IPS-18c (cell line): ENCODE results near the gene MAPK9.

ENCODE experiments used
- H3K4me3 ChIP-seq: 2 replicates; pipeline ENCODE4 v1.7.0; 2013; ENCODE audit warnings: low read depth, mild to moderate bottlenecking, low read length, moderate library complexity; ENCODE audit not compliant: insufficient read depth
- H3K9me3 ChIP-seq: one replicate; pipeline ENCODE4 v1.6.1; 2013; ENCODE audit warnings: mild to moderate bottlenecking, low read length, moderate library complexity; ENCODE audit not compliant: control insufficient read depth, insufficient read depth

The MAPK9 gene

GRCh38 chr5:180329606-180330269 lies 37.9 kb upstream of the MAPK9 start:
- Histone ChIP-seq H3K4me3 (no peak overlapping the region), H3K9me3 (no peaks in the 10 kb centered on the region)

GRCh38 chr5:180329138-180329435 lies 37.2 kb upstream of the MAPK9 start:
- Histone ChIP-seq H3K4me3 (no peak overlapping the region), H3K9me3 (no peaks in the 10 kb centered on the region)

GRCh38 chr5:180328296-180329137 lies 36.6 kb upstream of the MAPK9 start:
- Histone ChIP-seq H3K4me3 (no peak overlapping the region), H3K9me3 (no peaks in the 10 kb centered on the region)

GRCh38 chr5:180326989-180327565 lies 35.2 kb upstream of the MAPK9 start:
- Histone ChIP-seq H3K9me3 (no peaks in the 10 kb centered on the region), H3K4me3 (no peak overlapping the region)

- no peak overlapping the region for H3K4me3 ChIP-seq
These were observed 32.7 kb upstream of the MAPK9 start for GRCh38 chr5:180324601-180324950.

GRCh38 chr5:180323941-180324600 lies 32.2 kb upstream of the MAPK9 start:
- no peaks in the 10 kb centered on the region for H3K9me3 ChIP-seq
- H3K4me3 ChIP-seq: no peak overlapping the region

More at GRCh38 chr5:180324601-180324950, 32.7 kb upstream of the MAPK9 start:
- no peaks in the 10 kb centered on the region for H3K9me3 ChIP-seq

DNA sequence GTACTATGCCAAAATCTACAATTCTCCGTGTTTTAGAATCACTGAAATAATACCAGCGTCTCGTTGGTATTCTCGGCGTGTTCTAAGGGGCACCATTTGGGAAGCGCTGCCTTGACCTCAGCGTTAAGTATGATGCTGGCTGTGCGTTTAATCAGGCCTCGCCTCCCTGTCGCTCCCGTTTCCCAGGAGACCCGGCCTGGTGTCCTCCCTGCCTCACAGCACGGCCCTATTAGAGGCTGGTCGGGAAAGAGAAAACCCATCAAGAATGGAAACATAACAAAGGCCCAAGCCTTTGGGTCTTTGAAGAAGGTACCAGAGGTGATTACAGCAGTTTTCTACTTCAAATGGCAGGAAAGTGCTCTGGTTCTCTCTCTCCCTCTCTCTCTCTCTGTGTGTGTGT lies 31.3 kb upstream of the MAPK9 start:
- Histone ChIP-seq H3K4me3 (no peak overlapping the region), H3K9me3 (no peaks in the 10 kb centered on the region)

GRCh38 chr5:180318456-180319089 lies 26.7 kb upstream of the MAPK9 start:
- Histone ChIP-seq H3K9me3 (no peaks in the 10 kb centered on the region), H3K4me3 (no peak overlapping the region)

DNA sequence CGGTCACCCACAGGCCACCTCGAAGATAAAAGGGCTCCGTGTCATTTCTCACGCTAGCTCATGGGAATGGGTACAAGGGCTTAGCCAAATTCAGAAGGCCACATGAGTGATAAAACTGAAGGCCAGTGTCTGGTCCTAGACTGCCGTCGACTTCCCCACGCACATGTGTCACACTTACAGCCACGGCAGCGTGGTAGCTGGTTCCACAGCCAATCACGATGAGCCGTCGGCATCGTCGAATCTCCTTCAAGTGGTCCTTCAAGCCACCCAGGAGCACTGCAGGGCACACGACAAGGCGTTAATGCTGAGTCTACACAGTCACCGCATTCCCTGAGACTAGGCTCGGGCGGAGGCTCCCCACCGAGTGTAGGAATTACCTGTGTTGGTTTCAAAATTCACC lies 24.7 kb upstream of the MAPK9 start:
- Histone ChIP-seq H3K4me3 (no peak overlapping the region), H3K9me3 (no peaks in the 10 kb centered on the region)

DNA sequence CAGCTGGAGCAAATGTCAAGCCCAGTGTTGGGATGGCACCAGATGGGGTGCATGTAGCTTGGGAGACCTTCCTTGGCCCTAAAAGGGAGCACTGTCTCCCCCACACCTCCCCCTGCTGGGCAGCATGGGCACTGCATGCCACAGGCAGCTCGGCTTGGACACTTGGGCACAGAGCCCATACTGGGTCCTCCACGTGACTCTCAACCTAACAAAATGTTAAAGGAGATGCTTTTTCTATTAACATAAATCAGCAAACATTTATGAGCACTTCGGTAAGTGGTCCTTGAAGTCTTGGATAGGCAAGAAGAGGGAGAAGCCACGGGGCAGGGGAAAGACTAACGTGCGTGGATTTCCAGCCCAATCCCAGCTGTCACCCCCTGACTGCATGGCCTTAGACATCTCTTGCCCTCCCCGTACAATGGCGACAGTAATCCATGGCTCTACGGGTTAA lies 23.9 kb upstream of the MAPK9 start:
- no peaks in the 10 kb centered on the region for H3K9me3 ChIP-seq

DNA sequence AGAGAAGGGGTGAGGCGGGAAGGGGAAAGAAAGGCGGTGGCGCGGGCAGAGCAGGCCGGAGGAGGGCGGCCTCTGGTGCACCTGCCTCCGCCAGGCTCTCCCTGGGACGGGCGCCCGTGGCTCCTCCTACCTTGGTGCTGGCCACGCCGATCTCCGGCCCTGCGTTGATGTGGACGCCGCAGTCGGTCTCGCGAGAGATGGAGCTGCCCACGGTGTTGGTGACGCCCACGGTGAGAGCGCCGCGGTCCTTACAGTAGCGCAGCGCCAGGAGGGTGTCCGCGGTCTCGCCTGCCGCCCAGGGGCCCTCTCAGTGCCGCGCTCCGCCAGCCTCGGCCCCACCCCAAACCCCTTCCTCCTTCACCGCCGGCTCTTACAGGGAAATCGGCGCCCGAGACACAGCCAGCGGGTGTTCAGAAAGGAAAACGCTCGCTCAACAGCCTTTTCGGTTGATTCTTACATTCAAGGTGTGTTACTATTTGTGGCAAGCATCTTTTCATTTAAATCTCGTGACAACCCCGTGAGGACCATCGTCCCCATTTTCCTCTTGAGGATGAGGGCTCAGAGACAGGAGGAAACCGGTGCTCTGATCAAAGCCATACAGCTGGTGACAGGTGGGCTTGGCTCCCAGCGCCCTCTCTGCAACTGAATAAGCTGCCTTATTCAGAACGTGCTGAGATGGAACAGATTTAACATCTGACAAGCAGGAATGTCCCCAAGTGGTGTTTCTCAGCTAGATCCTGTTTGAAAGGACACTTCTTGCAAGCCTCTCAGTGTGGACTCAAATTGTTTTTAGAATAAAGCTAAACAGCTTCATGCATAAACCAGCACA lies 22.0 kb upstream of the MAPK9 start:
- H3K9me3 ChIP-seq: no peaks in the 10 kb centered on the region
- H3K4me3 ChIP-seq: peak overlapping the region; percentile 28

More for the DNA sequence above, 23.9 kb upstream of the MAPK9 start:
- H3K4me3 ChIP-seq: no peak overlapping the region

DNA sequence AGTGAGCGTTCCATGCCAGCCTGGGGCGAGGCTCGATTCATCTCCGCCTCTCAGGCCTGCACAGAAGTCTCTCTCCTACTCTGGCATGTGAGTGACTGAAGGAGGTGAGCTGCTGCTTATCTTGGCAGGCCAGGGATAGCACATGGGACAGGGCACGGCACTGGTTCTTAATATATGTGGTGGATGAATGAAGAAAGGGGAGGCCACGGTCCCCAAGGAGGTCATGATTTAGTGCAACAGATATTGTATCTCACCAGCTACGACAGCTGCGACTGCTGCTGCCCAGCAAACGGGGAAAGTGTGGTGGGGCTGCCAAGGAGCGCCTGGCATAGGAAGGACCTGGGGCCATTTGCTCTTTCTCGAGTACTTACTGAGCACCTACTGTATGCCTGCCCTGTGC lies 19.3 kb upstream of the MAPK9 start:
- Histone ChIP-seq H3K9me3 (no peaks in the 10 kb centered on the region), H3K4me3 (no peak overlapping the region)

- Histone ChIP-seq H3K9me3 (no peaks in the 10 kb centered on the region), H3K4me3 (no peak overlapping the region)
These were observed 14.9 kb upstream of the MAPK9 start for GRCh38 chr5:180306796-180307195.

GRCh38 chr5:180305481-180305880 lies 13.6 kb upstream of the MAPK9 start:
- Histone ChIP-seq H3K4me3 (no peak overlapping the region), H3K9me3 (no peaks in the 10 kb centered on the region)

DNA sequence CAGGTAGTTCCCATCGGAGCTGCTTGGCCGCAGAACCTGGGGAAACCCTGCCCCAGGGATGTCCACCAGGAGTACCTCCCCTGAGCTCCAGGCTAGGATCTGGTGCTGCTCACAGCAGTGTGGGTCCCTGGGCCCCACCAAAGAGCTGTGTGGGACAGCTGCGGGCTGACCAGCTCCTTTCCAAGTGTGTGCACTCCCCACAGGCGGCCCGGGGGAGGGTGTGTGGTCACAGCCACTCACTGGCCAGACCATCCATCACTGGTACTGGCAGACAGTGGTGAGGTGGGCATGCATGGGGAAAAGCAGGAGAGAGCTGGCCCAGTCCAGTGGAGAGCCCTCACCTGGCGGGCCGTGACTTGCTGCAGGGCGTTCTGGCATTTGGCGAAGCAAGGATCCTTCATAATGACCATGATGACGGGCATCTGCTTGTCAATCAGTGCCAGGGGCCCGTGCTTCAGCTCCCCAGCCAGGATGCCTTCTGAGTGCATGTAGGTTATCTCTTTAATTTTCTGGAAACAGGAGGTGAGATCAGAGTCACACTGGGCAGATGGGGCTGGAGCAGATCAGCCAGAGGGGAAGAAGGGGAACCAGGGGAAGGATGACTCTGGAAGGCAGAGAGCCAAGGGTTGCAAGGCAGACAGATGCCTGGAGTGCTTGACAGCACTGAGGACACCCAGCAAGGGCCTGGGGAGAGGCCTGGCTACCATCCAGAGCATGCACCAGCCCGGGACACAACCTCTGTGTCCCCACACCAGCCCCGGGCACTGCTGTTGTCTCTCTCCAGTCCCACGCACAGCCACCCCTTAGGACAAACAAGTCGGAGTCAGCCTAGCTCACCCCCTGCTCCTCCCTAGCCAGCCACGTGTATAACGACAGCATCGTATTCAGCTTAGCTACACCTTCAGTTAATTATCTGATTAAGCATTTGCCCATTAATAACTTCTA lies 12.8 kb upstream of the MAPK9 start:
- H3K4me3 ChIP-seq: no peak overlapping the region
- no peaks in the 10 kb centered on the region for H3K9me3 ChIP-seq

- Histone ChIP-seq H3K9me3 (no peaks in the 10 kb centered on the region), H3K4me3 (no peak overlapping the region)
These were observed 12.1 kb upstream of the MAPK9 start for GRCh38 chr5:180304016-180304292.
